HG02623 (cell line): Measurements from ENCODE around the gene PPIAL4G.
"Not testable (repeated sequence)": the region's sequence is repeated elsewhere in the genome, so short reads cannot be mapped to it uniquely, and the experiment has no call there.

Experiments used
- ATAC-seq: cut with Tn5 transposase; IDR thresholded peaks from one replicate; pipeline ENCODE4 v1.9.1; 2021; ENCODE audit warnings: moderate library complexity; ENCODE audit not compliant: unreplicated experiment

PPIAL4G gene

DNA sequence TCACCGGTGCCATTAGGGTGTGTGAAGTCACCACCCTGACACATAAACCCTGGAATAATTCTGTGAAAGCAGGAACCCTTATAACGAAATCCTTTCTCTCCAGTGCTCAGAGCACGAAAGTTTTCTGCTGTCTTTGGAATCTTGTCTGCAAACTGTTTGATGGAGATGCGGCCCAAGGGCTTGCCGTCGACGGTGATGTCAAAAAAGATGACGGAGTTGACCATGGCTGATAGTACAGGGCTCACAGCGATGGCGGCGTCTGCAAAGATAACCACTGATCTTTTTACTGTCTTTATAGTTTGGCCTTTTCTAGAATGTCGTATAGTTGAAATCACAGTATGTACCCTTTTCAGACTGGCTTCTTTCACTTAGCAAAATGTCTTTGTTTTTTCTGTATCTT, at the start of gene PPIAL4G:
Gene PPIAL4G (minus strand): TSS at position 274 of the 400 bp plus-strand sequence. CDS start 50 bp downstream, at position 224.
- not testable (repeated sequence) for ATAC-seq

DNA sequence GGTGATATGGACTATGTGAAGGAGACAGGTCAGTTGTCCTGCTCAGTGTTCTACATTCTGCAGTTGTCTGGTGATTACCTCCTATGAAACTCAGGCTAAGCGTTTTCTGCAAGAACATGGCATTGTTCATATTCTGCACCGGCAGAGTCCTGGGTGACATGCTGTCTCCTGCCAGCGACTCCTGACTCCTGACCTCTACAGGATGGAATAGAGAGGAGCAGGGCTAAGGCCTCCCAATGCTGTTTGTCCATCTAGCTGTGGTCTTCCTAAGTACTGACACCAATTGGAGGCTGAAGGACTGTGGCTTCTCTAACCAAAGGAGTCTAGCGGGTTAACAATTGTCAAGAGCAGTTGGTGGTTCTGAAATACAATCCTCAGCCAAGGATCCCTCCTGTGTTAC, 49.1 kb upstream of the PPIAL4G start:
- not testable (repeated sequence) for ATAC-seq

DNA sequence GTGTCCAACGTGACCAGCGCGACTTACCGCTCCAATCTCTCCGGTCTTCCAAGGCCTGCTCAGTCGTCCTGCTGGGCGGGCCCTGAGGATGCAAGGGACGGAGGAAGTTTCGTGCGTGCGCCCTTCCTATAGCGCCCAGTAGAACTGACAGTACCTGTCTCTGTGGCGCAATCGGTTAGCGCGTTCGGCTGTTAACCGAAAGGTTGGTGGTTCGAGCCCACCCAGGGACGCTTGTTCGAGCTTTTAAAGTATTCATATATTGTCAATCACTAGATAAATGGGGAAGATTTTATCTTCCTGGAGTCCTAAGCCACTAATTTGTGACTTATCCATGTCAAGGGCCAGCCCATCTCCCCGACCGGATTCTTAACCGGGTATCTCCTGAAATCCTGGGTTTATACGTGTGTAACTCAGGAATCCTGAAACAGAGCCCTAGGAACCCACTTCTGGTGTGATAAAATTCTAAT, 46.0 kb upstream of the PPIAL4G start:
- ATAC-seq = not testable (repeated sequence)

DNA sequence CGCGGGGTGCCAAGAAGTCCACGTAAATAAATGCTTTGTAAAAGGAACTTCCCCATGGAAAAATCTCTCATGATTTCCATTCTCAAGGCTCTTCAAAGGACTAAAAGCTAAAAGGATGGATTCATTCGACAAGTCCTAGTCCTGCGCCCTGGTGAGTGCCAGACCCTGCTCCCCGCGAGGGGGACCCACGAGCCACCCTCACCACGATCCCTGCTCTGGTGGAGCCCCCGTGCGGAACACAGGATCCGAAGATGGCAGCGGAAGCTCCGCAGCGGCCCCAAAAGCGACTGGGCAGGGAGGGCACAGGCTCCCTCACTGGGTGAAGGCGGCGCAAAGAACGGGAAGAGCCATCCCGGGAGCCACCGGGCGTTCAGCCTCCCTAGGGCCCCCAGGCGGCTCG, 45.5 kb upstream of the PPIAL4G start:
- ATAC-seq = not testable (repeated sequence)

DNA sequence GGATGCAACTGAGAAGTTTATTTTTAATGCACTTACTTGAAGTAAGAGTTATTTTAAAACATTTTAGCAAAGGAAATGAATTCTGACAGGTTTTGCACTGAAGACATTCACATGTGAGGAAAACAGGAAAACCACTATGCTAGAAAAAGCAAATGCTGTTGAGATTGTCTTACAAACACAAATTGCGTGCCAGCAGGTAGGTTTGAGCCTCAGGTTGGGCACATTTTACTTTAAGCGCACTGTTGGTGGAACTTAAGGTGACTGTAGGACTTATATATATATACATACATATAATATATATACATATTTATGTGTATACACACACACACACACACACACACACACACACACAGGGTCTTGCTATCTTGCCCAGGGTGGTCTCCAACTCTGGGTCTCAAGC, 43.5 kb upstream of the PPIAL4G start:
- not testable (repeated sequence) for ATAC-seq

DNA sequence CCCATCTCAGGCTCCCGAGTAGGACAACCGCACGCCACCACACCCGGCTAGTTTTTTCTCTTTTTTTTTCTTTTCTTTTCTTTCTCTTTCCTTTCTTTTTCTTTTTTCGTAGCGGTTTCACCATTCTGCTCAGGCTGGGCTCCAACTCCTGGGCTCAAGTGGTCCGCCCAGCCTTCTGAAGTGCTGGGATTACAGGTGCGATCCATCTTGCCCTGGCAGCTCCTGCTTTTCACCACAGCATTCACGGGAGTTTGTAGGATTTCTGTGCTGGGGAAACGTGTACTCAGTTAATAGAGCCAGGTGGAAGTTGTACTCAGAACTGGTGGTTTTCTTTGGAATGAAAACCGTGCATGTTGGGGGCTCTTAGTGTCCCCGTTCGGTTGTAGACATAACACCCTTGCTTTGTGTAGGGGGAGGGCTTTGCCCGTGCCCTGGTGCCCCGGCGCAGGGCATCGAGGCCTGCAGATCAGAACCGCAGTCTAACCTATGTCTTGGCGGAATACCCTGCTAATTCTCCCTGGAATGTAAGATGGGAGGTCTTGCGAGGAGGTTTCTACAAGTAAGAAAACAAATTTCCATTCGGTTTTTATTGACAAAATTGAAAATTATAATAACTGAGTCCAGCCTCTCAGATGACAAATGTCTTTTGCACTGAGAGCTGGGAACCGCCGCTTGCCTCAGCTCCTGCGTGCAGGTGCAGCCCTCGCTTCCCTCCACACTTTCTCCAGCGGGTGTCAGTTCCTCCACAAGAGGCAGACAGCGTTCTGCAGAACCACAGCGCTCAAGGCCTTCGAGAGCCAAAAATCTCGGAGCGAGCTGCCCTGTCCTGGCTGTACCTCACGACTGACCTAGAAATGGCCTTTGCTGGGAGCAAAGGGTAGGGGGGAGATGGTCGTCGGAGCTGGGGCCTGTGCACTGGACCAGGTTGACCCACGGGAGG, 40.4 kb upstream of the PPIAL4G start:
- peak; percentile 7 for ATAC-seq

DNA sequence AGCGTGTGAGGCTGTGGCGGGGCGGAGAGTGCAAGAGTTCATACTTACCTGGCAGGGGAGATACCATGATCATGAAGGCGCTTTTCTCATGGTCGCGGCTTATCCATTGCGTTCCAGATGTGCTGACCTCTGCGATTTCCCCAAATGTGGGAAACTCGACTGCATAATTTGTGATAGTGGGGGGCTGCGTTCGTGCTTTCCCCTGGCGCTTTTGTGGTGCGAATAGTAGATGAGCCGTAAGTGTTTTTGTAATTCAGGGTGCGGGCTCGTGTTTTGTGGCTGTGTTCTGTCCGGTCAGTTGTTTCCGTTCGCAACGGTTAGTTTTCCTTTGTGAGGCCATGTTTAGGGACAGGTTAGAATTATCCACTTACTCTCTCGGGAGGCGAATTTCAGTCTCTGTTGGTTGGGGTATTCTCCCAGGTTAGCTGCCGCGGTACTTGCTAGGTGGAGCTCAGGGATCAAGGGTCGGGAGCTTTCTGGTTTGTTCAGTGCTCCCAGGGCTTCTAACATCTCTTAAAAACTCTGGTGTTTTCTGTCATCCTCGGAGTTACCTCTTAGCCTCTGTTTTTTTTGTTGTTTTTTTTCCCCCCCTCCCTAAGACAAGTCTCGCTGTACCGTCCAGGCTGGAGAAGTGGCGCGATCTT, 39.6 kb upstream of the PPIAL4G start:
- ATAC-seq = peak; percentile 62

DNA sequence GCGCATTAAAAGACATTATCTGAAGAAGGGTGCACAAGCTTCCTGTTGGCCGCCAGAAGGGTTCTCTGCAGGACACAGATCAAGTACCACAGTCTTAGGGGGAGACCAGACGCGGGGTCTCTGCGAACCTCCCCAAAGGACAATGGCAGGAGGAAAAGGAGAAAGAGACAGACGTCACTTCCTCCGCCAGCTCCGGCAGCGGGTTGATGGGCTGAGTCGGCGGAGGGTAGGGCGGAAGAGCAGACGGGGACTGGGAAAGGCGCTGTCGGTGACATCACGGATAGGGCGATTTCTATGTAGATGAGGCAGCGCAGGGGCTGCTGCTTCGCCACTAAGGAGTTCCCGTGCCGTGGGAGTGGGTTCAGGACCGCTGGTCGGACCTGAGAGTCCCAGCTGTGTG, 39.0 kb upstream of the PPIAL4G start:
- not testable (repeated sequence) for ATAC-seq

DNA sequence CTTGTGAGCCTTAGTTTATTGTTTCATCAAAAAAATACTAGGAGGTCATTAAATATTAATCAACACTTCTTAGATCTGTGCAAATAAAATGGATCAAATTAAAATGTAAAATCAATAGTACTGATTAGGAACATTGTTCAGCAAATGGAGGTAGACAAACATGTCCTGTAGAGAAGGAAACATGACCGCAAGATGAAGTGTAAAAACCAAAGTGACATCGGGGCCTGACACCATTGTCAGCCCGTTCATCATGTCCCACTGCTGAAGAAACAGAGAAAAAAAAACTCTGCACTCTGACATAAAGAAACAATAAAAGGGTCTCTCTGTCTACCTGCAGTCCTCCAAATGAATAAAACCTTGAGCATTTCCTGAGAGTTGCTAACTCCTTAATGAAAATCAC, 31.2 kb upstream of the PPIAL4G start:
- not testable (repeated sequence) for ATAC-seq

DNA sequence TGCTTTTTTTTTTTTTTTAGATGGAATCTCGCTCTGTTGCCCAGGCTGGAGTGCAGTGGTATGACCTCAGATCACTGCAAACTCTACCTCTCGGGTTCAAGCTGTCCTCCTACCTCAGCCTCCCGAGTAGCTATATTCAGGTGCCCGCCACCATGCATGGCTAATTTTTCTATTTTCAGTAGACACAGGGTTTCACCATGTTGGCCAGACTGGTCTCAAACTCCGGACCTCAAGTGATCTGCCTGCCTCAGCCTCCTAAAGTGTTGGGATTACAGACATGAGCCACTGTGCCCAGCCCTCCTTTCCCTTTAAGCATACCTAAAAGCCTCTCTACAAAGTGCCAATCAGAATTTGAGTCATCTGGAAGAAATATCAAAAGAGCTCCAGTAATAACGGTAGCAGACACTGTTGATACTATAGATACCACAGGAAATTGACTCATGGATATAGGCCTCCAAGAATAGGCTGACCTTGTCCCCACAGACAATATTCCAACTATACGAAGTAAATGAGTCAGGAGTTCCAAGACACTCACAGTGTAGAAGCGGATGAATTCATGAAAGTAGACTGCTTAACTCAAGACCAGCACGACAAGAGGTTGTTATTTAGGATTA, 29.6 kb upstream of the PPIAL4G start:
- not testable (repeated sequence) for ATAC-seq

DNA sequence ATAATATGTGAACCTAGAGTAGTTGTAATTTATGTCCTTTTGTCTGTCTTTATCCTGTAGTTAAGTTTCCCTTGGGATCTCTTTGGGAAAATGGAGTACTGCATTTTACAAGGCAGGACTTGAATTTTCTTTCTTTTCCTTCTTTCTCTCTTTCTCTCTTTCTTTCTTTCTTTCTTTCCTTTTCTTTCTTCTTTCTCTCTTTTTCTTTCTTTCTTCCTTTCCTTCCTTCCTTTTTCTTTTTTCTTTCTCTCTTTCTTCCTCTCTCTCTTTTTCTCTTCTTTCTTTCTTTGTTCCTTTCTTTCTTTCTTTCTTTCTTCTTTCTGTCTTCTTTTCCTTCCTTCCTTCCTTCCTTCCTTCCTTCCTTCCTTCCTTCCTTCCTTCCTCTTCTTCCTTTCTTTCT, 10.8 kb upstream of the PPIAL4G start:
- not testable (repeated sequence) for ATAC-seq

DNA sequence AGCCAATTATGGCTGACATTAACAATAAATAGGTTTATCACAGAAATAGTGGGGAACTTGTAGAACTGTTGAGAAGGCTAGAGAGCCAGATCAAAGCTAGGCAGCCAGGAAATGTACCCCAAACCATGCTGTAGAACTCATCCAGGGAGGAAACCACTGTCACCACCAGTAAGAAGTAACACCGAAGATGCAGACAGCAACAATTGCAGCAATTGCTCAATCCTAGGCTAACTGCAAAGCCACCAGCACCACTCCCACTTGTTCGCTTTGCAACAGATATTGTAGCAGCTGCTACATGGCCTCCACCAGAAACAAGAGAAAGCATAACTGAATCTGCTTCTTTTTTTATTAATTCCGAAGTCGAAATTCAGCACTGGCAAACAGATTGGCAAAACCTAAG, 2.0 kb downstream of the PPIAL4G start:
- not testable (repeated sequence) for ATAC-seq

DNA sequence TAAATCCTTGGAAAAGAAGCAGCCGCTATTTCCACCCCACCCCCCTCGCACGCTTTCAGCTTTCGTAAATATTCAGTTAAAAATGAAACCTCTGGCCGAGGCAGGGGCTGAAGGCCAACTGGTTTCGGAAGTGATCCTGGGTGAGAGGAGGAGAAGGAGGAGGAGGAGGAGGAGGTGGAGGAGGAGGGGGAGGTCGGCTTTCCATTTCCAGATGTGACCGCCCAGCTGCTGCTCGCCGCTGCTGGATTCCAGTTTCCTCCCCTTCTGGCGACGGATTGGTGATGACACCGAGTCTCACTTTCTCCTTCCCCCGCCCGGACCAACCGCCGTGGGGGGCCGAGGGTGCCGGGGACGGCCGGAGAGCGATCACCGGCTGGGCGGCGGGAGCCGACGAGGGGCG, 23.4 kb downstream of the PPIAL4G start:
- ATAC-seq = not testable (repeated sequence)

DNA sequence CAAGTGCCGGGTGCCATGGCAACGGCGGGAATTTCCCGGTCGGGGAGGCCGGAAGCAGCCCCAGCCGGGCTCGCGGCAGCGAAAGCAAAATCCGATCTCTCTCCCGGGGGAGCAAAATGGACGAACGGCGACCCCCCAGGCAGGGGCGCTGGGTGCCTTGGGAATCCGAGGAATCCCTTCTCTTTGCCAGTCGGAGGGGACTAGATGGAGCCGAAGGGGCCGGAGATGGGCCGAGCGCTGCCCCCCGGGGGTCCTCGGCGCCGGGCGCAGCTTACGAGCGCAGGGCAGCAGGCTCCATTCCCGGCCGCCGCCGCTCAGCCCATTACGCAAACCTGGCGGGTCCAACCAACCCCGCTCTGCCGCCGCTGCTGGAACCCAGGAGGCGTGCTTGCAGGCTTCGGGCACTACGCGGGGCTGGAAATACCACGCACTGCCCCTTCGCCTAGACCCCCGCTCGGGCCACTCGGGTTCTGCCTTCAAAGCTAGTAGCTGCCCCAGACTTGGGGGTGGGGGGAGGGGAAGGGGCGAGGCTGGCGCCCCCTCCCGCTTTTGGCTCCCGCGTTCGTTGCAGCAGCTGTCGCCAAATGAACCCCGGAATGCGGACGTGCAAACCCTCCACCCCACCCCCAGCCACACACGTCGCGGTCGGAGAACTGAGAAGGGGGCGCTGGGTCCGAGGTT, 24.1 kb downstream of the PPIAL4G start:
- not testable (repeated sequence) for ATAC-seq

DNA sequence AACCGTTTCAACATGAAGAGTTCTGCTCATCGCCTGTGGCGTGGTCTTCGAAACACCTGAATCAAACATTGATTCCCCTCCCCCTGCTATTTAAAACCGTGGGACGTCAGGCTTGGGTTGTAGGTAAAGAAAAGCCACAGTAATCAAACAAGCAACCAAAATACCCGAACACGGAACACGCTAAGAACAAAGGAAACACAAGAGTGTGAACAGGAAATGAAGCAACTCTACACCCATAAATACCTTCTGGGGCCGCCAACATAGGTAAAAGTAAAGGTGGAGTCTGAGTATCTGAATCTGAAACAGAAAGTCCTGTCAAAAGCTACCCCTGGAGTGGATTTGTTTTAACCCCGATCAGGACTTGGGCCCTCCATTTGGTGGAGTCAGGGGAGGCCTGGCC, 24.7 kb downstream of the PPIAL4G start:
- not testable (repeated sequence) for ATAC-seq

DNA sequence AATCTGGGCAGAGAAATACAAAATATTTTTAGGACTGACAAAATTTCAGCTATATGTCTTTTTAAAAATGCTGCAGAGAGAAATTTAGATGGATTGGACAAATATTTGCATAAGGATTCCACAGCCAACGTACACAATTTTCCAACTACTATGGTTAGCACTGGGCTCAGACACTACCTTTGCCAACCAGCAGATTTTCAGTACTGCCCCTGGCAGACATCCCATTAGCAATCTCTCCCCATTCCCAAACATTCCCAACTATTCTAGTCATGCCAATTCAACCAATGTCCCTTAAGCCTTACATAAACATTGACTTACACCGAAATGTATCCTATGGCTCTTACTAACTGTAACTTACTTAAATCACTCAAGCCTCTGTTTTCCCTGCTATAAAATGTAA, 30.3 kb downstream of the PPIAL4G start:
- ATAC-seq = not testable (repeated sequence)

DNA sequence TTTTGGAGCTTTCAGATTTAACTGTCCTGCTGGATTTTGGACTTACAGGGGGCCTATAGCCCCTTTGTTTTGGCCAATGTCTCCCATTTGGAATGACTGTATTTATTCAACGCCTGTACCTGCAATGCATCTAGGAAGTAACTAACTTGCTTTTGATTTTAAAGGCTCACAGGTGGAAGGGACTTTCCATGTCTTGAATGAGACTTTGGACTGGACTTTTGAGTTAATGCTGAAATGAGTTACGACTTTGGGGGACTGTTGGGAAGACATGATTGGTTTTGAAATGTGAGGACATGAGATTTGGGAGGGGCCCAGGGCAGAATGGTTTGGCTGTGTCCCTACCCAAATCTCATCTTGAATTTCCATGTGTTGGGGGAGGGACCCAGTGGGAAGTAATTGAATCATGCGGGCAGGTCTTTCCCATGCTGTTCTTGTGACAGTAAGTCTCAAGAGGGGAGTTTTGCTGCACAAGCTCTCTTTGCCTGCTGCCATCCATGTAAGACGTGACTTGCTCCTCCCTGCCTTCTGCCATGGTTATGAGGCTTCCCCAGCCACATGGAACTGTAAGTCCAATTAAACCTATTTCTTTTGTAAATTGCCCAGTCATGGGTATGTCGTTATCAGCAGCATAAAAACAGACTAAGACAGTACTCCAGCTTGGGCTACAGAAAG, 43.3 kb downstream of the PPIAL4G start:
- not testable (repeated sequence) for ATAC-seq

DNA sequence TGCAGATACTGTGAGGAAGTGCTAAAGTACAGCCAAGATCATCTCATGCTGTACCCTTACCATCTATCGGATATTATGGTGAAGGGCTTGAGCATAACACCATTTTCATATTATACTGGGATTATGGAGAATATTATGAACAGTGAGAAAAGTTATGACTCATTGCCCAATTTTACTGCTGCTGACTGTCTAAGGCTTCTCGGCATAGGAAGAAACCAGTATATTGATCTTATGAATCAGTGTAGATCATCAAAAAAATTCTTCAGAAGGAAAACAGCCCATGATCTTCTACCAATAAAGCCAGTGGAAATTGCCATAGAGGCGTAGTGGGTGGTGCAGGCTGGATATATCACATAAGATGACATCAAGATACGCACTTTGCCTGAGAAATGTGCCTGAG, 47.7 kb downstream of the PPIAL4G start:
- no peak for ATAC-seq

DNA sequence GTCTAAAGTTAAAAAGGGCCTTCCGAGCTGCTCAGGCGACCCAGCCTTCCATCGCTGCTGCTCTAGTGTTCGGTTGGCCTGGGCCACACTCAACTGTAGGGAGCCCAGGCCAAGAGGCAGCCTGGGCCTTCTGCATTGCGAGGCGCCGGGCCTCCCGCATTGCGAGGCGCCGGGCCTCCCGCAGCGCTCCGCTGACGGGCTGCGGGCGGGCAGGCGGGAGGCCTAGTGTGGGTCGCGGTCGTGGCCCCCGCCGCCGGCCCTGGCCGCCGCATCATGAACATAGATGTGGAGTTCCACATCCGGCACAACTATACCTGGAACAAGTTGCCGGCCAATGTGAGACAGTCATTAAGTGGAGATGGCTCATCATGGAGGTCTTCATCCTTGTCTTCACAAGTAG, 48.3 kb downstream of the PPIAL4G start:
- ATAC-seq = no peak

DNA sequence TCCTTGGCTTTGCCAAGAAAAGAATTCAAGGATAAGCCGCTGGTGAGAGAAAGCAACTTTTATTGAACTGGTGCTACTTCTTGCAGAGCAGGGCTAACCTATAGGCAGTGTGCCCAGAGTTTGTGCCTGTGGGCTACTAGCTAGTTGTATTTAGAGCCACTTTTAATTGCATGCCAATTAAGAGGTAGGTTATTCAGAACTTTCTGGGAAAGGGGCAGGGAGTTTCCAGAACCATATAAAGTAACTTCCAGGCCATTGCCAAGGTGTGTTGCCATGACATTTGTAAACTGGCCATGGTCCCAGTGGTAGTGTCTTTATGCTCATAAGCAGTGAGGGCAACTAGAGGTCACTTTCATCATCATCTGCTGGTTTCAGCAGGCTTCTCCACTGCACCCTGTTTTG, 50.2 kb downstream of the PPIAL4G start:
- ATAC-seq = not testable (repeated sequence)
